Hepatocyte (in vitro differentiated cells): ENCODE results near the gene ARHGAP15. TPM values are rescaled to one million over a fixed set of nuclear protein-coding genes. Genes with fewer than 3 reads are reported as not detected.

ENCODE experiments used
- DNase-seq: peaks from one replicate; pipeline ENCODE4 v3.0.0-alpha.2; 2016; ENCODE audit warnings: low spot score
- H2AFZ ChIP-seq: fragments of 200-600 bp; sonication (generic); 2 replicates; pipeline ENCODE4 v1.6.0; 2016; ENCODE audit warnings: antibody characterized with exemption, mild to moderate bottlenecking
- H3K27ac ChIP-seq: fragments of 200-600 bp; sonication (generic); 2 replicates; pipeline ENCODE4 v1.5.1; 2016; ENCODE audit warnings: mild to moderate bottlenecking
- H3K27me3 ChIP-seq: fragments of 200-600 bp; sonication (generic); 2 replicates; pipeline ENCODE4 v1.6.1; 2016
- H3K36me3 ChIP-seq: fragments of 200-600 bp; sonication (generic); replicated peaks from 2 replicates; pipeline ENCODE4 v1.5.1; 2016; ENCODE audit warnings: low read depth; ENCODE audit not compliant: insufficient read depth
- H3K4me1 ChIP-seq: fragments of 200-600 bp; sonication (generic); 2 replicates; pipeline ENCODE4 v1.5.1; 2016; ENCODE audit warnings: mild to moderate bottlenecking, moderate library complexity; ENCODE audit not compliant: insufficient read depth
- H3K4me2 ChIP-seq: fragments of 200-600 bp; sonication (generic); 2 replicates; pipeline ENCODE4 v1.6.0; 2016
- H3K4me3 ChIP-seq: fragments of 200-600 bp; sonication (generic); 2 replicates; pipeline ENCODE4 v1.5.1; 2016; ENCODE audit warnings: mild to moderate bottlenecking
- H3K79me2 ChIP-seq: fragments of 200-600 bp; sonication (generic); 2 replicates; pipeline ENCODE4 v1.6.0; 2017; ENCODE audit warnings: mild to moderate bottlenecking
- H3K9me2 ChIP-seq: fragments of 200-600 bp; sonication (generic); replicated peaks from 2 replicates; pipeline ENCODE4 v1.6.0; 2017; ENCODE audit warnings: mild to moderate bottlenecking; ENCODE audit not compliant: insufficient read depth
- H3K9me3 ChIP-seq: fragments of 200-600 bp; sonication (generic); 2 replicates; pipeline ENCODE4 v1.5.1; 2016; ENCODE audit warnings: low read depth, mild to moderate bottlenecking
- H4K20me1 ChIP-seq: fragments of 200-600 bp; sonication (generic); 2 replicates; pipeline ENCODE4 v1.6.0; 2016; ENCODE audit warnings: mild to moderate bottlenecking; ENCODE audit not compliant: insufficient read depth, poor library complexity, severe bottlenecking
- CTCF ChIP-seq: fragments of 200-600 bp; sonication (generic); IDR thresholded peaks from 2 replicates; pipeline ENCODE4 v1.5.1; 2016; ENCODE audit warnings: antibody characterized with exemption, mild to moderate bottlenecking; ENCODE audit not compliant: poor library complexity
- EZH2 ChIP-seq: fragments of 200-600 bp; sonication (generic); IDR thresholded peaks from 2 replicates; pipeline ENCODE4 v1.6.1; 2016; ENCODE audit warnings: antibody characterized with exemption, mild to moderate bottlenecking, borderline replicate concordance
- EZH2phosphoT487 ChIP-seq: fragments of 200-600 bp; sonication (generic); IDR thresholded peaks from one replicate; pipeline ENCODE4 v1.6.1; 2018; ENCODE audit warnings: antibody characterized with exemption, mild to moderate bottlenecking, low read depth, moderate library complexity; ENCODE audit not compliant: unreplicated experiment, severe bottlenecking
- whole genome bisulfite sequencing: methylation state at CpG from one replicate; pipeline ENCODE4 v1.1.6; 2016; ENCODE audit warnings: low lambda C conversion rate; ENCODE audit errors: missing lambda C conversion rate; 5-methylcytosine and 5-hydroxymethylcytosine counted together
- polyA plus RNA-seq: library from polyadenylated mRNA; unstranded; fragments of >200 nt; fragmentation: Nextera tagmentation; extraction: Ambion mirVana; gene quantifications from 2 replicates; pipeline ENCODE4 v1.2.1, GENCODE V29; 2016
- total RNA-seq: library from RNA; depleted of rRNA; stranded (reverse); fragments of >200 nt; gene quantifications from 2 replicates; pipeline ENCODE4 v1.2.3, GENCODE V29; 2014

Gene ARHGAP15
- total and polyA plus RNA-seq, 2 experiments from 2014 or later, result 0.17 TPM; not detected in 1

- Histone ChIP-seq H3K9me3 (no peaks in the 10 kb centered on the region), H3K36me3 (no peaks in the 10 kb centered on the region), H3K79me2 (no peaks in the 10 kb centered on the region), H3K4me1 (peaks cover 3% of the 10 kb centered on the region), H3K27me3 (no peaks in the 10 kb centered on the region), H2AFZ (no peak overlapping the region), H3K4me2 (no peak overlapping the region), H3K4me3 (no peak overlapping the region), H4K20me1 (no peaks in the 10 kb centered on the region), H3K9me2 (no peaks in the 10 kb centered on the region), H3K27ac (no peak overlapping the region)
- no peak for TF ChIP-seq EZH2phosphoT487
- no peak for TF ChIP-seq CTCF
- TF ChIP-seq EZH2, result no peak
- no peak for DNase-seq
- 95% methylated on average over 1 of the region's 1 CpG for WGBS
These were observed 678.0 kb downstream of the ARHGAP15 start for GRCh38 chr2:143807192-143807591.

GRCh38 chr2:143807671-143808070 is 678.5 kb downstream of the ARHGAP15 start:
- no peak for DNase-seq
- no peaks in the 10 kb centered on the region for H3K4me1 ChIP-seq
- no peaks in the 10 kb centered on the region for H3K9me3 ChIP-seq
- no peaks in the 10 kb centered on the region for H3K27me3 ChIP-seq
- H3K4me2 ChIP-seq, result no peak overlapping the region
- H2AFZ ChIP-seq, result no peak overlapping the region
- 93% methylated on average over 1 of the region's 1 CpG for WGBS
- H3K4me3 ChIP-seq, result no peak overlapping the region
- TF ChIP-seq EZH2phosphoT487, result no peak
- no peak for TF ChIP-seq CTCF
- TF ChIP-seq EZH2, result no peak
- H4K20me1 ChIP-seq, result no peaks in the 10 kb centered on the region
- no peaks in the 10 kb centered on the region for H3K9me2 ChIP-seq
- H3K79me2 ChIP-seq, result no peaks in the 10 kb centered on the region
- H3K27ac ChIP-seq, result no peak overlapping the region
- H3K36me3 ChIP-seq, result no peaks in the 10 kb centered on the region

- Histone ChIP-seq H3K4me1 (no peaks in the 10 kb centered on the region), H3K27ac (no peak overlapping the region), H3K4me3 (no peak overlapping the region), H3K79me2 (no peaks in the 10 kb centered on the region), H4K20me1 (no peaks in the 10 kb centered on the region), H3K9me2 (no peaks in the 10 kb centered on the region), H3K9me3 (no peaks in the 10 kb centered on the region), H3K27me3 (no peaks in the 10 kb centered on the region), H3K4me2 (no peak overlapping the region), H2AFZ (no peak overlapping the region), H3K36me3 (no peaks in the 10 kb centered on the region)
- no peak for DNase-seq
- no peak for TF ChIP-seq CTCF
- no peak for TF ChIP-seq EZH2
- no peak for TF ChIP-seq EZH2phosphoT487
- 100% methylated on average over 1 of the region's 1 CpG for WGBS
These were observed 678.9 kb downstream of the ARHGAP15 start for GRCh38 chr2:143808166-143808565.

- no peaks in the 10 kb centered on the region for H3K4me1 ChIP-seq
- 70% methylated on average over 4 of the region's 4 CpGs for WGBS
- no peaks in the 10 kb centered on the region for H3K9me3 ChIP-seq
- no peak overlapping the region for H3K4me2 ChIP-seq
- TF ChIP-seq EZH2phosphoT487 (no peak), EZH2 (no peak), CTCF (no peak)
- H3K27ac ChIP-seq, result no peak overlapping the region
- H4K20me1 ChIP-seq, result no peaks in the 10 kb centered on the region
- H3K9me2 ChIP-seq, result no peaks in the 10 kb centered on the region
- no peaks in the 10 kb centered on the region for H3K27me3 ChIP-seq
- H2AFZ ChIP-seq, result no peak overlapping the region
- no peak for DNase-seq
- no peaks in the 10 kb centered on the region for H3K36me3 ChIP-seq
- no peak overlapping the region for H3K4me3 ChIP-seq
- H3K79me2 ChIP-seq, result no peaks in the 10 kb centered on the region
These were observed 685.9 kb downstream of the ARHGAP15 start for GRCh38 chr2:143815082-143815481.
